Stimulated activated CD8-positive, alpha-beta memory T cell treated with anti-CD3 and anti-CD28 coated beads, Interleukin-4, amount 100 ng/mL, for 24 hours (primary cell): ENCODE data around the gene INCENP.

ENCODE experiments used
- DNase-seq: peaks from one replicate; pipeline ENCODE4 v3.0.0-alpha.2; 2020; ENCODE audit warnings: low read depth

The INCENP gene

GRCh38 chr11:62124186-62125113 is 639 bp downstream of the INCENP start:
- peak; percentile 5 for DNase-seq

- no peak for DNase-seq
These were observed 1.5 kb downstream of the INCENP start for GRCh38 chr11:62125316-62125715.

GRCh38 chr11:62125881-62126280 is 2.1 kb downstream of the INCENP start:
- no peak for DNase-seq

- DNase-seq, result no peak
These were observed 3.6 kb downstream of the INCENP start for GRCh38 chr11:62127426-62127825.

GRCh38 chr11:62127941-62128770 is 4.3 kb downstream of the INCENP start:
- no peak for DNase-seq

GRCh38 chr11:62128835-62129234 is 5.0 kb downstream of the INCENP start:
- DNase-seq, result no peak

- DNase-seq, result no peak
These were observed 5.9 kb downstream of the INCENP start for GRCh38 chr11:62129590-62130282.

GRCh38 chr11:62130283-62131169 is 6.7 kb downstream of the INCENP start:
- no peak for DNase-seq

GRCh38 chr11:62131170-62131464 is 7.3 kb downstream of the INCENP start:
- DNase-seq, result no peak

GRCh38 chr11:62132191-62132590 is 8.4 kb downstream of the INCENP start:
- DNase-seq, result no peak

- no peak for DNase-seq
These were observed 9.0 kb downstream of the INCENP start for GRCh38 chr11:62132689-62133293.

- no peak for DNase-seq
These were observed 9.7 kb downstream of the INCENP start for GRCh38 chr11:62133328-62134065.

GRCh38 chr11:62137276-62137861 is 13.6 kb downstream of the INCENP start:
- DNase-seq, result no peak

GRCh38 chr11:62137881-62138629 is 14.2 kb downstream of the INCENP start:
- no peak for DNase-seq

GRCh38 chr11:62138630-62139425 is 15.0 kb downstream of the INCENP start:
- DNase-seq, result no peak

- DNase-seq, result no peak
These were observed 15.9 kb downstream of the INCENP start for GRCh38 chr11:62139526-62140303.

- DNase-seq, result no peak
These were observed 16.7 kb downstream of the INCENP start for GRCh38 chr11:62140304-62141110.
